Measurements from ENCODE around the gene GMDS. TPM values are rescaled to one million over a fixed set of nuclear protein-coding genes. Genes with fewer than 3 reads are reported as not detected.

The GMDS gene
- total and polyA plus RNA-seq, 4 donors, result 7.3 to 28.3 (median 16.1) TPM

DNA sequence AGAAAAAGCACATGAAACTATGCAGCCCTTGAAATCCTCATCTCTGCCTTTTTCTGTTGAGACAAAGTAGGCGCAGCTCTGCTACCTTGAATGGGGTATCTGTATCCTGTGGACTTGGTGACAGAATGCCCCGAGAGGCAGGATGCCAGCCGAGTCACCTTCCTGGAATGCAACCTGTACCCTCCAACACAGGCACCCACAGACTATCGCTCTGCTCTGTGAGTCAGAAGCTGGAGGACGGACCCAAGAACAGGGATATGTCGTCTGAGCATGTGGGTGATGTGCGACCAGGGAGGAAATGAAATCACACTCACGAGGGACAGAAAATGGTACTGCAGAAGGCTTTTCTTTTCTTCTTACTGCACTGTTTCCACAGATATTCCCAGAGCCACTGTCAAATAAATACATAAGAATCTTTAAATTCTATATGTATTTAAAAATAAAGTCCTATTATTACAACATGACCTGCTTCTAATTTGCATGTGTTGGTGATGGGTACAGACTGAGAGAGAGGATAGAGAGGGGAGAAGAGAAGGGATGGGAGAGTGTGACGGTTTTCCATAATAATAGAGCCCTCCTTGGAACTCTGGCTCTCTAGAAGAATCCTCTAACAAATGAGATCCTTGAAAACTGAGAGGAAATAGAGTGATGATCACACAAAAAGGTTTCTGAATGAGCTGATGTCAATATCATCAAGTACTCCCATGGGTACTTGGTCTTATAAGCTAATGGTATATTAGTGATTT, 327.6 kb downstream of the GMDS start:
- no peak for ATAC-seq (ENCODE audit: insufficient read depth, low FRiP score)
- TF ChIP-seq, protein P1, sequence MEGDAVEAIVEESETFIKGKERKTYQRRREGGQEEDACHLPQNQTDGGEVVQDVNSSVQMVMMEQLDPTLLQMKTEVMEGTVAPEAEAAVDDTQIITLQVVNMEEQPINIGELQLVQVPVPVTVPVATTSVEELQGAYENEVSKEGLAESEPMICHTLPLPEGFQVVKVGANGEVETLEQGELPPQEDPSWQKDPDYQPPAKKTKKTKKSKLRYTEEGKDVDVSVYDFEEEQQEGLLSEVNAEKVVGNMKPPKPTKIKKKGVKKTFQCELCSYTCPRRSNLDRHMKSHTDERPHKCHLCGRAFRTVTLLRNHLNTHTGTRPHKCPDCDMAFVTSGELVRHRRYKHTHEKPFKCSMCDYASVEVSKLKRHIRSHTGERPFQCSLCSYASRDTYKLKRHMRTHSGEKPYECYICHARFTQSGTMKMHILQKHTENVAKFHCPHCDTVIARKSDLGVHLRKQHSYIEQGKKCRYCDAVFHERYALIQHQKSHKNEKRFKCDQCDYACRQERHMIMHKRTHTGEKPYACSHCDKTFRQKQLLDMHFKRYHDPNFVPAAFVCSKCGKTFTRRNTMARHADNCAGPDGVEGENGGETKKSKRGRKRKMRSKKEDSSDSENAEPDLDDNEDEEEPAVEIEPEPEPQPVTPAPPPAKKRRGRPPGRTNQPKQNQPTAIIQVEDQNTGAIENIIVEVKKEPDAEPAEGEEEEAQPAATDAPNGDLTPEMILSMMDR (IDR thresholded peaks at IDR 0.05; ENCODE audit: control extremely low read depth, extremely low read depth), result no peak

DNA sequence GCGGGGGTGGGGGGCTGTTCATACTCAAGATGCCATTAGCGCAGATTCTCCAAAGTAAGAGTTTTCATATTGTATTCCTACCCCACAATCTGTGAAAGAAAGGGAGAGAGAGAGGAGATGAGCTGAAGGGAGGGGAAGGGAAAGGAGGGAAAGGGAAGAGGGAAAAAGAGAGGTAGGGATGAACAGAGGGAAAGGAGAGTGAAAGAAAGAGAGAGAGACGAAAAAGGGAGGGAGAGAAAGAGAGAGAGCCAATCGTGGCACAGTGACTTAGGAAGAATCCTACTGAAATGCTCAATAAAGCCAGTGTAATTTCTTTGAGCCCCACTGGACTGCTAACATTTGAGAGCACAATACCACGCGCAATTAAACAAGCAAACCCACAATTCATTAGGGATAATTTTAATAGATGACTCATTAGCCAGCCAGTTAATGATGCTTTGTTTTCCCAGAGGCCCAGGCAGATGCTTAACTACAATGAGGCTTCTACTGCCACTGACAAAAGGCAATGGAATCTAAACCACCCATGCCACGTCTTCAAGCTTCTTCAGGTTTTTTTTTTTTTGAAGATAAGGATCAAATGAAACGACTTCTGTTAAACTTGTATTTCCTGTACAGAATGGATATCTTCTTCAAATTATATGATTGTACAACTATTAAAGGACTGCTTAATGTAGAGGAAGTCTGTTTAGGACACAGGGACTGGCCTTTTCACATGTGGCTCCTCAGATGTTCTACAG, 328.9 kb downstream of the GMDS start:
- H3K4me3 ChIP-seq, result no peak overlapping the region
- no peak overlapping the region for H3K9ac ChIP-seq (ENCODE audit: insufficient read depth in 1 of 2, low read length in 2 of 2)
- DNase-seq (no peak), ATAC-seq (ENCODE audit: insufficient read depth, low FRiP score) (no peak)
- TF ChIP-seq, protein P1 (IDR thresholded peaks at IDR 0.05; ENCODE audit: control extremely low read depth, extremely low read depth), result no peak
- no peaks in the 10 kb centered on the region for H3K9me3 ChIP-seq (ENCODE audit: control insufficient read depth in 4 of 4, insufficient read depth in 3 of 4, low read length in 3 of 4)
- WGBS, 2 donors, result 75 to 83% methylated on average over 8 of the region's 8 CpGs
- H3K27ac ChIP-seq (ENCODE audit: low read depth in 1 of 2, low read length in 1 of 2), result no peak overlapping the region
- peaks cover 0 to 2% (median 0%) of the 10 kb centered on the region in 4 donors for H3K36me3 ChIP-seq (ENCODE audit: control insufficient read depth in 4 of 4, insufficient read depth in 4 of 4, low read length in 4 of 4)
- no peaks in the 10 kb centered on the region for H3K27me3 ChIP-seq (ENCODE audit: control insufficient read depth in 3 of 3, insufficient read depth in 3 of 3, low read length in 2 of 3)
- H3K4me1 ChIP-seq (ENCODE audit: control insufficient read depth in 5 of 5, insufficient read depth in 5 of 5, low read length in 5 of 5), result peaks cover 0 to 6% (median 0%) of the 10 kb centered on the region in 5 donors

More for the DNA sequence above, 327.6 kb downstream of the GMDS start:
- H3K27ac ChIP-seq (ENCODE audit: low read depth in 1 of 2, low read length in 1 of 2), result no peak overlapping the region
- WGBS, 2 donors, result 71 to 76% methylated on average over 9 of the region's 9 CpGs
- H3K9me3 ChIP-seq (ENCODE audit: control insufficient read depth in 4 of 4, insufficient read depth in 3 of 4, low read length in 3 of 4), result no peaks in the 10 kb centered on the region
- DNase-seq, result no peak
- H3K4me1 ChIP-seq (ENCODE audit: control insufficient read depth in 5 of 5, insufficient read depth in 5 of 5, low read length in 5 of 5), result peaks cover 0 to 6% (median 0%) of the 10 kb centered on the region in 5 donors
- H3K36me3 ChIP-seq (ENCODE audit: control insufficient read depth in 4 of 4, insufficient read depth in 4 of 4, low read length in 4 of 4), result peaks cover 0 to 2% (median 0%) of the 10 kb centered on the region in 4 donors
- no peak overlapping the region for H3K9ac ChIP-seq (ENCODE audit: insufficient read depth in 1 of 2, low read length in 2 of 2)
- no peak overlapping the region for H3K4me3 ChIP-seq
- no peaks in the 10 kb centered on the region for H3K27me3 ChIP-seq (ENCODE audit: control insufficient read depth in 3 of 3, insufficient read depth in 3 of 3, low read length in 2 of 3)

GRCh38 chr6:1915226-1915625, 330.2 kb downstream of the GMDS start:
- Histone ChIP-seq H3K9ac (ENCODE audit: insufficient read depth in 1 of 2, low read length in 2 of 2) (no peak overlapping the region), H3K4me3 (no peak overlapping the region), H3K27ac (ENCODE audit: low read depth in 1 of 2, low read length in 1 of 2) (no peak overlapping the region), H3K4me1 (ENCODE audit: control insufficient read depth in 5 of 5, insufficient read depth in 5 of 5, low read length in 5 of 5) (peaks cover 0 to 6% (median 0%) of the 10 kb centered on the region in 5 donors), H3K27me3 (ENCODE audit: control insufficient read depth in 3 of 3, insufficient read depth in 3 of 3, low read length in 2 of 3) (no peaks in the 10 kb centered on the region), H3K9me3 (ENCODE audit: control insufficient read depth in 4 of 4, insufficient read depth in 3 of 4, low read length in 3 of 4) (no peaks in the 10 kb centered on the region), H3K36me3 (ENCODE audit: control insufficient read depth in 4 of 4, insufficient read depth in 4 of 4, low read length in 4 of 4) (peaks cover 0 to 2% (median 0%) of the 10 kb centered on the region in 4 donors)
- WGBS, 2 donors, result 96 to 97% methylated on average over 9 of the region's 9 CpGs
- TF ChIP-seq, protein P1 (IDR thresholded peaks at IDR 0.05; ENCODE audit: control extremely low read depth, extremely low read depth), result no peak
- no peak for ATAC-seq (ENCODE audit: insufficient read depth, low FRiP score)
- no peak for DNase-seq

All from lung (tissue), 12 donors.